Measurements from ENCODE around the gene HELZ.

HELZ gene

GRCh38 chr17:67162771-67163170 is 82.2 kb downstream of the HELZ start:
- Histone ChIP-seq H3K27ac (no peak overlapping the region), H3K4me1 (no peaks in the 10 kb centered on the region), H3K36me3 (peaks cover 25 to 52% (median 39%) of the 10 kb centered on the region in 3 donors), H3K27me3 (no peaks in the 10 kb centered on the region), H3K4me3 (no peak overlapping the region), H3K9me3 (no peaks in the 10 kb centered on the region)
- no peak for TF ChIP-seq CTCF (IDR thresholded peaks at IDR 0.05)
- DNase-seq: no peak
- intact Hi-C loops (cut with DNase I; ENCODE audit: low total_unique reads): no loop called here

GRCh38 chr17:67161573-67161972 is 83.4 kb downstream of the HELZ start:
- Histone ChIP-seq H3K9me3 (no peaks in the 10 kb centered on the region), H3K27ac (no peak overlapping the region), H3K4me3 (no peak overlapping the region), H3K36me3 (peaks cover 28 to 46% (median 30%) of the 10 kb centered on the region in 3 donors), H3K4me1 (no peaks in the 10 kb centered on the region), H3K27me3 (no peaks in the 10 kb centered on the region)
- DNase-seq: no peak
- intact Hi-C loops (cut with DNase I; ENCODE audit: low total_unique reads): no loop called here
- TF ChIP-seq CTCF (IDR thresholded peaks at IDR 0.05): no peak

- Histone ChIP-seq H3K4me3 (no peak overlapping the region), H3K27ac (no peak overlapping the region), H3K36me3 (peaks cover 22 to 39% (median 23%) of the 10 kb centered on the region in 3 donors), H3K9me3 (no peaks in the 10 kb centered on the region), H3K4me1 (no peaks in the 10 kb centered on the region), H3K27me3 (no peaks in the 10 kb centered on the region)
- TF ChIP-seq CTCF (IDR thresholded peaks at IDR 0.05): no peak
- intact Hi-C loops (cut with DNase I; ENCODE audit: low total_unique reads): no loop called here
- DNase-seq: no peak
Observed at GRCh38 chr17:67160791-67161190, 84.2 kb downstream of the HELZ start.

GRCh38 chr17:67157732-67158639 is 87.0 kb downstream of the HELZ start:
- Histone ChIP-seq H3K4me1 (no peaks in the 10 kb centered on the region), H3K4me3 (no peak overlapping the region), H3K27ac (no peak overlapping the region), H3K36me3 (peaks cover 12 to 14% (median 13%) of the 10 kb centered on the region in 3 donors), H3K9me3 (no peaks in the 10 kb centered on the region), H3K27me3 (no peaks in the 10 kb centered on the region)
- TF ChIP-seq CTCF (IDR thresholded peaks at IDR 0.05): no peak
- no peak for DNase-seq
- intact Hi-C loops (cut with DNase I; ENCODE audit: low total_unique reads): no loop called here

- no peaks in the 10 kb centered on the region for H3K9me3 ChIP-seq
- H3K4me3 ChIP-seq: no peak overlapping the region
- no peak overlapping the region for H3K27ac ChIP-seq
- H3K36me3 ChIP-seq: peaks cover 13 to 14% (median 13%) of the 10 kb centered on the region in 3 donors
- no peak for DNase-seq
- TF ChIP-seq CTCF (IDR thresholded peaks at IDR 0.05): no peak
- intact Hi-C loops (cut with DNase I; ENCODE audit: low total_unique reads): no loop called here
- no peaks in the 10 kb centered on the region for H3K27me3 ChIP-seq
- H3K4me1 ChIP-seq: no peaks in the 10 kb centered on the region
Observed at GRCh38 chr17:67156269-67157199, 88.5 kb downstream of the HELZ start.
